GM18951 (cell line): ENCODE data around the gene AASDH.

ENCODE experiments used
- POLR2A ChIP-seq: IDR thresholded peaks from 4 replicates; pipeline ENCODE4 v1.6.1; 2011; ENCODE audit warnings: mild to moderate bottlenecking; ENCODE audit not compliant: insufficient read length, insufficient read depth; ENCODE audit errors: extremely low read depth
- in situ Hi-C: fragments of 300-500 bp; cut with MboI; formaldehyde crosslinking; loops from one replicate; pipeline ENCODE4 v1.12.0; 2022; ENCODE audit warnings: low sequenced_read_pairs, mixed read lengths, inconsistent platforms; ENCODE audit not compliant: unreplicated experiment

The AASDH gene

DNA sequence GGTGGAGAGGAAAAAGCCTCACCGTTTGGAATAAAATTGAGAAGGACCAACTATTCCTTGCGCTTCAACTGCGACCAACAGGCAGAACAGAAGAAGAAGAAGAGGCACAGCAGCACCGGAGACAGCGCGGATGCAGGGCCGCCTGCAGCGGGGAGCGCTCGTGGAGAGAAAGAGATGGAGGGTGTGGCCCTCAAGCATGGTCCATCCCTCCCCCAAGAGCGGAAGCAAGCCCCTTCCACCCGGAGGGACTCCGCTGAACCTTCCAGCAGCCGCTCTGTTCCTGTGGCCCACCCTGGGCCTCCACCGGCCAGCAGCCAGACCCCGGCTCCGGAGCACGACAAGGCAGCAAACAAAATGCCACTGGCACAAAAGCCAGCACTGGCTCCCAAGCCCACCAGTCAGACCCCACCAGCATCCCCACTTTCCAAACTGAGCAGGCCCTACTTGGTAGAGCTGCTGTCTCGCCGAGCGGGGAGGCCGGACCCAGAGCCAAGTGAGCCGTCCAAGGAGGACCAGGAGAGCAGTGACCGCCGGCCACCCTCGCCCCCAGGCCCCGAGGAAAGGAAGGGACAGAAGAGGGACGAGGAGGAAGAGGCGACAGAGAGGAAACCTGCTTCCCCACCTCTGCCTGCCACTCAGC, 71.2 kb downstream of the AASDH start:
- TF ChIP-seq POLR2A = no peak
- in situ Hi-C loops = no loop called here

GRCh38 chr4:56315543-56315942, 71.7 kb downstream of the AASDH start:
- TF ChIP-seq POLR2A = no peak
- in situ Hi-C loops = no loop called here

GRCh38 chr4:56315041-56315440, 72.2 kb downstream of the AASDH start:
- no peak for TF ChIP-seq POLR2A
- in situ Hi-C loops = no loop called here

GRCh38 chr4:56314207-56314915, 72.9 kb downstream of the AASDH start:
- in situ Hi-C loops = no loop called here
- no peak for TF ChIP-seq POLR2A

DNA sequence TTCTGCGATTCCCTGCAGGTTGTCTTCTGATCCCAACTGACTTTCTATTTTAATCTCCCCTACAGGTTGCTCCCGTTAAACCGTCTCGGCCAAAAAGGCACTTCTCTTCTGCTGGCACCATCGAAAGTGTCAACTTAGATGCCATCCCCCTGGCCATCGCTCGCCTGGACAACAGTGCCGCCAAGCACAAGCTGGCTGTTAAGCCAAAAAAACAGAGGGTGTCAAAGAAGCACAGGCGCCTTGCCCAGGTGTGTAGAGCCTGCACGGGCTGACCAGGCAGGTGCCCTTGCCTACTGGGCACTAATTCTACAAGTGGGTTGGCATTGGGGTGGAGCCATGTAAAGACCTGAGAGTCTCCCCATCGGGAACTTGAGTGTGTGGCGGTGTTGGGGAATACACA, 74.2 kb downstream of the AASDH start:
- TF ChIP-seq POLR2A = no peak
- in situ Hi-C loops = no loop called here

GRCh38 chr4:56311299-56311975, 75.9 kb downstream of the AASDH start:
- no peak for TF ChIP-seq POLR2A
- in situ Hi-C loops = no loop called here

DNA sequence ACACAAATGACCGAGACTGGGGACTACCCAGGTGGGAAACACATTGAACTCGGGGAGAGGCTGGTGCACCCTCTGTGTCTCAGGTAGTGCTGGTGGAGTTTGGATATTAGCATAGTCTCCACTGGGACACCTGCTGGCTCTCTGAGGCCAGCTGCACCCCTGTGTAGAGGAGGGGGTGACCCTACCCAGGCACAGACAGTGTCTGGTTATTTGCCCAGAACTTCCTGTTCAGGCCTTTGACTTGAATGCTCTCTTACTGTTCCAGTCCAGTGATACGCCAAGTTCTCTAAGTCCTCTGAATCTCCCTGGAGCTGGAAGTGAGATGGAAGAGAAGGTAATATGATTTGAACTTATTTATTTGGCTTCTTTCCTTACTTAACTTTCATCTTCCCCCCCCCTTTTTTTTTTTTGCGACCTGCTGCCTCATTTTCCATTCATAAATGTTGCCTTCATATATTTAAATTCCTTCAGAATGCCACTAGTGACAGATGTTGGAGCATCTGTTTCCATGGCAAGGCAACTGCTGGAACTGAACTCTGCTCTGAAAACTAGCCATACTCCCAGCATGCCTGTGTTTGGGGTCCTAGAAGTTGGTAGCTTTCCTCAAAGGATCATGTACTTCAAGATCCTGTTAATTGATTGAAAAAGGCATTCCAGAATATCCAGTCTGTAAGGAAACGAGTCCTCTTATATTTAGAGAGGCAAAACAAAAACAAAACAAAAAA, 76.7 kb downstream of the AASDH start:
- no peak for TF ChIP-seq POLR2A
- in situ Hi-C loops = no loop called here

GRCh38 chr4:56308384-56308783, 78.9 kb downstream of the AASDH start:
- in situ Hi-C loops = no loop called here
- no peak for TF ChIP-seq POLR2A

DNA sequence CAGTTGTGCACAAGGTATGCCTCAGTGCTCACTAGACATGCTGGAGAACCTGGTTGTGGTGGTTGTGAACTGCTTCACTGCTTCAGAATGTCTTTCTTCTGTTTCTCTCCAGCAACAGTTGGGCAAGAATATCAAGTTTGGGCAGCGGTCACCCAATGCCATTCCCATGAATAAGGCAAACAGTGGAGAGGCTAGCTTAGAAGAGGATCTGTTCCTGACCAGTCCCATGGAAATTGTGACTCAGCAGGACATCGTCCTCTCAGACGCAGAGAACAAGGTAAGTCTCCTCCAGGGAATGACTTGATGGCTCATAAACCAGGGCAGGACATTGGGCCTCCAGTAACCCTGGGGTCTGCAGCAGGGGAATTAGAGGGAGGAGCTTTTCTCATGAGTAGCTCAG, 79.9 kb downstream of the AASDH start:
- TF ChIP-seq POLR2A = no peak
- in situ Hi-C loops = no loop called here

GRCh38 chr4:56305390-56305789, 81.9 kb downstream of the AASDH start:
- in situ Hi-C loops = no loop called here
- no peak for TF ChIP-seq POLR2A

DNA sequence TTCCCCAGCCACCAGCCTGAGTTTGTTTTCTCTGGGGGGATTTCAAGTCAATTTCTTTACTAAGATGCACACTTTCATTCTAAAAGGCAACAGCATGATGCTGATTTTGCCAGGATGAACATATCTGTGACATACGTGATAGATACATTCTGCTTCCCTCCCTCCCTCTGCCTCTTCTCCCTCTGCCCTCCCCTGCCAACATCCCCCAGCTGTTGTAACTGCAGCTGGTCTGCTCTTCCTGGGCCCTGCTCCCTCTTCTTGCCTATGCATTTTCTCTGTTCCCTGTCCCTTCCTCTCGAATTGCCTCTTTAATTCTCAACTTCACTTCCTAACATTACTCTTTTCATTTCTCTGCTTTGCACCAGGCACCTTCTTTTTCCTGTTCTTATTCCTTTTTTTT, 83.4 kb downstream of the AASDH start:
- in situ Hi-C loops = no loop called here
- TF ChIP-seq POLR2A = no peak

DNA sequence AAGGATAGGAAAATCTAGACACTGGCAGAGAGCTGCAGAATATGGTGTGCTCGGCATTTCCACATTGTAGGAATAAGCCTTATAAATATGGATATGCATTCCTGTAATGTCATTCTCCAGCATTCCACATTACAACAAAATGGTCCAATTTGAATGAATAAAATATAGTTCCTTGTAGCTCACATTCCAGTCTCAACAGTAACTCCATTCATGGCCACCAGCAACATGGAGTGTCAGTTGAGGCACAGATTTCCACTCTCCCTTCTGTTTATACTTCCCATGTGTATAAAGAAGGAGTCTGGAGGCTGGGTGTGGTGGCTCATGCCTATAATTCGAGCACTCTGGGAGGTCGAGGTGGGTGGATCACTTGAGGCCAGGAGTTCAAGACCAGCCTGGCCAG, 84.5 kb downstream of the AASDH start:
- no peak for TF ChIP-seq POLR2A
- in situ Hi-C loops = no loop called here

DNA sequence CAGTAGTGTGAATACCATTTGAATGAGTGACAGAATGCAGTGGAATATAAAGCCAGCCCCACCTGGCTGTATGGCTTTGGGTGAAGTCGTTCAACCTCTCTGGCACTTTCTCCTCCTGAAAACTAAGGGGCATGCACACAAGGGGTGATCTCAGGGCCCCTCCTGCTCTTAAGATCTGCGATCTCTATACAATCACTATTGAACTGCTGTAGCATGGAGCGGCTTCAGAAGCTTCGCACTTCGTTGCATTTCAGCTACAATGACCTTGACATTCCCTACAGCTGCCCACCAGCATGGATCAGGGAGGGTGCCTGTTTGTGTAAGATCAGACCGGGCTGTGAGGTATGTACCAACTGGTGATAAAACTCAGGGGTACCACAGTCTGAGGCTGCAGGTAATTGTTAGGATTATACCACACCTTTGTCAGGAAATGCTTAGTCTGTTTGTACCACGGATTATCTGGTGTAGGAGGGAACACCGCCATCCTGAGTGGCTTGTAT, 85.2 kb downstream of the AASDH start:
- in situ Hi-C loops = no loop called here
- no peak for TF ChIP-seq POLR2A
